GM10266 (cell line): ENCODE data around the gene ZXDC.

Experiments
- DNase-seq: peaks from one replicate; pipeline ENCODE4 v3.0.0; 2012; ENCODE audit errors: extremely low spot score
- TF ChIP-seq, protein P1 (sequence below): IDR thresholded peaks from 2 replicates; pipeline ENCODE4 v1.5.1; 2012; ENCODE audit warnings: mild to moderate bottlenecking, low read depth; ENCODE audit not compliant: control insufficient read depth, insufficient read depth; ENCODE audit errors: missing control alignments

ZXDC gene

DNA sequence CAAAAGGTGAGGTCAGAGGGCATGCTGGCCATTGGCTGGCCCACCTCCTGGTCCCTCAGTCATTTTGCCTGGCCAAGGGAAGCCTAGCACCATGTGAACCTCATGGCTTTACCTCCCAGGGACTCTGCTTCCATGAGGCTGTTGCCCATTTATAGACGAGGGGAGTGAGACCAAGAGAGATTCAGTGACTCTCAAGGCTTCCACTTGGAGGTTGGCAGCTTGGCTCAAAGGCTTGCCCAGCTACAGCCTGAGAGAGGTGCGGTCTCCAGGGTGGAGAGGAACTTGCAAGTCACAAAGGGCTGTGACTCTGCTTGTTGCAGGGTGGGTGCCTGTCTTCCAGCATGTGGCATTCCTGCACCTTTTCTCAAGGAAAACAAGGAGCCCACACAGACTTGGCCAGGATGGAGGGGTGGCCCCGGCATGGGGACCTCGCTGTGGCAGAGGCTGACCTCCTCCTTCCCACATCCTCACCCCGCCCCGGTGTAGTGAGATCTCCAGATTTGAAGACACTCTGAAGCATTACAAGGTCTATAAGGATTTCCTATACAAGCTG is 56.5 kb downstream of the ZXDC start:
- DNase-seq = no peak
- TF ChIP-seq, protein P1, sequence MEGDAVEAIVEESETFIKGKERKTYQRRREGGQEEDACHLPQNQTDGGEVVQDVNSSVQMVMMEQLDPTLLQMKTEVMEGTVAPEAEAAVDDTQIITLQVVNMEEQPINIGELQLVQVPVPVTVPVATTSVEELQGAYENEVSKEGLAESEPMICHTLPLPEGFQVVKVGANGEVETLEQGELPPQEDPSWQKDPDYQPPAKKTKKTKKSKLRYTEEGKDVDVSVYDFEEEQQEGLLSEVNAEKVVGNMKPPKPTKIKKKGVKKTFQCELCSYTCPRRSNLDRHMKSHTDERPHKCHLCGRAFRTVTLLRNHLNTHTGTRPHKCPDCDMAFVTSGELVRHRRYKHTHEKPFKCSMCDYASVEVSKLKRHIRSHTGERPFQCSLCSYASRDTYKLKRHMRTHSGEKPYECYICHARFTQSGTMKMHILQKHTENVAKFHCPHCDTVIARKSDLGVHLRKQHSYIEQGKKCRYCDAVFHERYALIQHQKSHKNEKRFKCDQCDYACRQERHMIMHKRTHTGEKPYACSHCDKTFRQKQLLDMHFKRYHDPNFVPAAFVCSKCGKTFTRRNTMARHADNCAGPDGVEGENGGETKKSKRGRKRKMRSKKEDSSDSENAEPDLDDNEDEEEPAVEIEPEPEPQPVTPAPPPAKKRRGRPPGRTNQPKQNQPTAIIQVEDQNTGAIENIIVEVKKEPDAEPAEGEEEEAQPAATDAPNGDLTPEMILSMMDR = no peak

DNA sequence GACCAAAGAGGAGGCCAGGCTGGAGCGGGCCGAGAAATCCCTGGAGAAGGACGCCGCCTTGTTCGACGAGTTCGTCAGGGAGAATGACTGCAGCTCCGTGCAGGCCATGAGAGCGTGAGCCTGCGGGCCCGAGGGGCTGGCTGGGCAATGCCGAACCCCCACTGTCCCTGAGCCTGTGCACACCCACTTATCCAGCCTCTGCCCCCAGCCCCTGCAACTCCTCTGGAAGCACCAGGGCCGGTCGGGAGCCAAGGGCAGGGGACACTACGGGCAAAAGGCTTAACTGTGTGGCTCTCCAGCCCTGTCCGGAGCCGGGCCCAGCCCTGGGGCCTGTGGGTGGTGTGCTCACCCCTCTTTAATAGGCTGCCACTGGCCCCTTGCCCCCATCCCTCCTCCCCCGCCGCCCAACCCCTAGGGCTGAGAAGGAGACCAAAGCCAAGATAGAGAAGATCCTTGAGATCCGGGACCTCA is 57.0 kb downstream of the ZXDC start:
- no peak for DNase-seq
- TF ChIP-seq, protein P1 = no peak

DNA sequence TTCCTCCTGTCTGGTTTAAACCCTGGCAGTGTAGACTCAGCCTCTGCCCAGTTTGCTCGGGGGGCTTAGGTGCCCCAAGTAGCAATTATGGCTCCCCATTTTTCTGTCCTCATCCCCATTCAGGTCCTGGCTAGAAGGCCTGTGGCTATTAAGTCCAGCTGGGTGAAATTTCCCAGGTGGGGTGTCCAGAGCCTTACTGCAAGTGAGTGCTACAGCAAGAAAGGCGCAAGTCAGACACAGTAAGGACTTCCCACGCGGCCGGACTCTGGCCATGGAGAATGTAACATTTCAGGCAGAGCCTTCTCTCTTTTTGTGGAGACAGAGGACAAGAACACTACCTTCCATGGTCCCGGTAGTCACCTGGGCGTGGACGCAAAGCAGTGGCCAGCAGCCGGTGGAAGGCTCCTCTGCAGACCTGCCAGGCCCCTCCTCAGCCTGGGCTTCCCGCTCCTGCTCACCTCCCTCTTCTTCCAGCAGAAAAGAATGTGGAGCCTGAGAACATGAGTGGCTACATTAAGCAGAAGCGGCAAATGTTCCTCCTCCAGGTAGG is 57.6 kb downstream of the ZXDC start:
- TF ChIP-seq, protein P1 = no peak
- no peak for DNase-seq

DNA sequence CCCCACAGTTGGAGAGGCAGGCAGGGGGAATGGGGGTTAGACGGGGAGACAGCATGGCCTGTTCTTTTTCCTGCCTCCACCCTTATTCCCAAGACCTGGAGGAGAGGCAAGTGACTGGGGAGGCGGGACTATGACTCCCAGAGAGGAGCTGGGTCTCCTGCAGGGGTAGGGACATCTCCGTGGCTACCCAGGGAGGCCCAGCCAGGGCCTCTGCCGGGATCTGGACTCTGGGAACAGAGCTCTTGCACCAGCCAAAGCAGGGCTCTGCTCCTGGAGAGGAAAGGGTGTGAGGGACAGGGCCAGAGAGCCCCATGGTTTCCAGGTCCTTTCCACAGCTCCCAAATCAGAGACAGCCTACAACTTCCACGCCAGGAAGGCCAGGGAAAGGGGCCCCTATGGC is 58.2 kb downstream of the ZXDC start:
- DNase-seq = no peak
- TF ChIP-seq, protein P1 = no peak

DNA sequence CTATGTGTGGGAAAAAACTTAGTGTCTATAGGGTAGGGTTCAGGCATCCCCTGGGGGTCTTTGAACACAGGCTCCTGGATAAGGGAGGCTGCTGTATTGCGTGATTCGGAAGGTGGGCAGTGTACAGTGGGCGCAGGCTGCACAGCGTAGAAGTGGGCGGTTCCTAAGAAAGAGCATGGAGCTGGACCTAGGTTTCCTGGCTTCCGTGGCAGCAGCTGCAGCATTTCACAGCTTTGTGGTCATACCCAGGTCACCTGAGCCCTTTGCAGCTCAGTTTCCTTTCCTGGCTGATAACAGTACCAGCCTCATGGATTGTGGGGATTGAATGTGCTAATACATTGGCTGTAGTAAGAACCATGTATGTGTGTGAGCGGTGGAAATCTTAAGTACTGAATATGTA is 58.7 kb downstream of the ZXDC start:
- TF ChIP-seq, protein P1 = no peak
- DNase-seq = no peak

DNA sequence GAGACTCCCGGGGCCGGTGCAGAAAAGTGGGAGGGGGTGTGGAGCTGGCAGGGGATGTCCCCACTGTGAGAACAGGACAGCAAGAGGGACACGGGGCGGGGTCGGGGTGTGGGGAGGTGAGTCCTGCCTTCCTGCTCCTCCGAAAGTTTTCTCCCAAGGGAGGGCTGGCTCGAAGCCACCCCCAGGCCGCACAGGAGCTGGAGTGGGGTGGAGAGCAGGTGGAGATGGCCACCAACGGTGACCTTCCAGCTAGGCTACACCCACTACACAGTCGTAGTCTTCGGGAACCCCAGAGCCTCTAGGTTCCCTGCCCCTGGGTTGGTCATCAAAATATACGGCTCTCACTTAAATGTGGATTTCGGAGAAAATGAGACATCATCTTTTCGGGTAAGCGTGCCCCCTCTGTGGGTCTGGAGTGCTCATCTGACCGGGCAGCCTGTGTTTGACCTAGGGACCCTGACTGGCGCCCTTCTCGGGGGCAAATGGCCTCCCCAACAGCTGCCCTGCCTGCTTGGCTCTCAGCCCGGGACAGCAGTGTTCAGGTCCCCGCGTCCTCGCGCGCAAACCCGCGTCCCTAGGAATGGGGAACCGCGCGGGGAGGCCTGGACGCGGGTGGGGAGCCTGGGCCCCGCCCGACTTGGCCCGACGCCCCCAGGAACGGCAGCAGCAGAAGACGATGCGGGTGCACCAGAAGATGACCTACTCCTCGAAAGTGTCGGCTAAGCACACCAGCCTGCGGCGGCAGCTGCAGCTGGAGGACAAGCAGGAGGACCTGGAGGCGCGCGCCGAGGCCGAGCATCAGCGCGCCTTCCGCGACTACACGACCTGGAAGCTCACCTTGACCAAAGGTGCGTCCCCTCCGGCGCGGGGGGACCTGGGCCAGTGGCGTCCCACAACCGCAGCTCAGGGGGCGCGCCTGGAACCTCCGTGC is 59.8 kb downstream of the ZXDC start:
- TF ChIP-seq, protein P1 = no peak
- DNase-seq = no peak
